K562 (cell line): ENCODE data around the gene DOCK4. TPM values are rescaled to one million over a fixed set of nuclear protein-coding genes. Genes with fewer than 3 reads are reported as not detected.

ENCODE experiments used
- BCOR ChIP-seq: fragments of 450-650 bp; IDR thresholded peaks from 2 replicates; pipeline ENCODE4 v1.6.1; 2016
- HMGN3 ChIP-seq: IDR thresholded peaks from 2 replicates; pipeline ENCODE4 v1.6.1; 2011; ENCODE audit warnings: borderline replicate concordance, low read depth, mild to moderate bottlenecking, mixed read lengths, low read length; ENCODE audit not compliant: insufficient read length; ENCODE audit errors: extremely low read depth
- MCM5 ChIP-seq: fragments of 450-650 bp; IDR thresholded peaks from 2 replicates; pipeline ENCODE4 v1.6.1; 2016; ENCODE audit warnings: low read depth
- NFATC3 ChIP-seq: fragments of 450-650 bp; IDR thresholded peaks from 2 replicates; pipeline ENCODE4 v1.6.1; 2017; ENCODE audit warnings: mild to moderate bottlenecking
- NUFIP1 ChIP-seq: fragments of 450-650 bp; IDR thresholded peaks from 2 replicates; pipeline ENCODE4 v1.6.1; 2018; ENCODE audit not compliant: partially characterized antibody
- POLR2AphosphoS2 ChIP-seq: IDR thresholded peaks from 2 replicates; pipeline ENCODE4 v1.6.1; 2012; ENCODE audit warnings: low read length, improper control_type of control experiment
- POLR2H ChIP-seq: IDR thresholded peaks from 2 replicates; pipeline ENCODE4 v1.6.1; 2016; ENCODE audit warnings: missing genetic modification characterization, low read depth, mild to moderate bottlenecking, control low read depth, missing compliant biosample characterization, moderate library complexity
- SMAD3 ChIP-seq: fragments of 450-650 bp; formaldehyde crosslinking; conservative IDR thresholded peaks from 2 replicates; pipeline ENCODE4 v1.4.0; 2020; ENCODE audit warnings: mild to moderate bottlenecking
- SMC3 ChIP-seq: conservative IDR thresholded peaks from 2 replicates; pipeline ENCODE4 v1.6.1; 2011; ENCODE audit warnings: low read depth, low read length, improper control_type of control experiment; ENCODE audit not compliant: insufficient read depth
- SRSF9 ChIP-seq: fragments of 200-400 bp; formaldehyde crosslinking; IDR thresholded peaks from 2 replicates; pipeline ENCODE4 v1.6.1; 2017; ENCODE audit warnings: low read depth, low read length, borderline replicate concordance
- TAL1 ChIP-seq: fragments of 450-650 bp; IDR thresholded peaks from 2 replicates; pipeline ENCODE4 v1.6.1; 2016; ENCODE audit warnings: mild to moderate bottlenecking
- TRIM28 ChIP-seq: fragments of 450-650 bp; IDR thresholded peaks from 2 replicates; pipeline ENCODE4 v1.6.1; 2017
- ZNF175 ChIP-seq: fragments of 200-800 bp; sonication (Bioruptor generic); IDR thresholded peaks from 2 replicates; pipeline ENCODE4 v1.6.1; 2016; ENCODE audit warnings: low read depth, mild to moderate bottlenecking, missing genetic modification characterization, missing compliant biosample characterization
- ZNF561 ChIP-seq: fragments of 450-650 bp; formaldehyde crosslinking; conservative IDR thresholded peaks from 2 replicates; pipeline ENCODE4 v1.4.0; 2020; ENCODE audit warnings: mild to moderate bottlenecking, moderate library complexity
- polyA plus RNA-seq, 8 experiments: library from polyadenylated mRNA; depleted of rRNA in 4 of 8; stranded (reverse) in 5 of 8; unstranded in 3 of 8; fragments of >200 nt; fragmentation: Nextera tagmentation in 2 of 8; fragmentation: Illumina TruSeq in 1 of 8; extraction: Ambion mirVana in 2 of 8; extraction: Trizol in 1 of 8; gene quantifications; 2 replicates each; pipeline versions ENCODE4 v1.2.1 to v1.2.3, GENCODE V29; 2011 to 2014; ENCODE audit warnings: inconsistent platforms in 1 of 8, missing spikeins in 1 of 8
- total RNA-seq, 7 experiments: library from RNA; depleted of rRNA in 6 of 7; stranded (reverse); fragments of >200 nt in 6 of 7; fragmentation: Illumina TruSeq in 2 of 7; extraction: Trizol in 2 of 7; gene quantifications; 2 replicates each; pipeline versions ENCODE4 v1.2.1 to v1.2.3, GENCODE V29; 2011 to 2021; ENCODE audit warnings: low replicate concordance in 1 of 7
- TF ChIP-seq, protein P1 (sequence below): fragments of 450-650 bp; IDR thresholded peaks from 2 replicates; pipeline ENCODE4 v1.6.1; 2016; ENCODE audit warnings: missing biosample characterization, missing genetic modification characterization
- TF ChIP-seq, protein P2 (sequence below): fragments of 250-450 bp; sonication (Bioruptor Pico); IDR thresholded peaks from 2 replicates; pipeline ENCODE4 v1.4.0; 2020
- TF ChIP-seq, protein P3 (sequence below), 2 experiments: fragments of 450-650 bp in 1 of 2; IDR thresholded peaks; 2 replicates each; pipeline ENCODE4 v1.6.1; 2011 to 2017; ENCODE audit warnings: low read depth in 2 of 2, antibody characterized with exemption in 1 of 2, borderline replicate concordance in 1 of 2, low read length in 1 of 2, mild to moderate bottlenecking in 1 of 2, mixed read lengths in 1 of 2; ENCODE audit not compliant: control insufficient read depth in 1 of 2
- TF ChIP-seq, protein P4 (sequence below): sonication (generic); formaldehyde crosslinking; IDR thresholded peaks from 2 replicates; pipeline ENCODE4 v1.8.0; 2023; ENCODE audit warnings: mild to moderate bottlenecking, missing genetic modification reagents

Gene DOCK4
- total and polyA plus RNA-seq, 9 of the 15 experiments (the other 6 are each of a cell fraction or from before 2014, with no cell fraction given) = 0.42 to 5.7 (median 2.3) TPM

DNA sequence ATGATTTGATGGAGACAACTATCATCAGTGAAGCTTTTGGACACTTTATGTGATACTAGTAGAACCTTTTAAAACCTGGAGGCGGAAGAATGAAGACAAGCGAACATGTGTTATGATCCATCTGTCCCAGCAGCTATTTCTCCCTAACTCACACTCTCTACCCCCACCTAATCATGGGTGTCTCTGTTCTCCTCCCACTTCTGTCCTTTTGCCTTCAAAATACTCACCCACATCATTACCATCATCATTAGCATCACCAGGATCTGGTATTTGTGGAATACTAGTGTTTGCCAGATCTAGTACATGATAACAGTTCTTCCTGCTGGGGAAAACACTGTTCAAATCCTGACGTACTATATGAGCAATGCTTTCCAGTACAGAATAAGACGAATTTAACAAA lies 287.7 kb downstream of the DOCK4 start (continued):
- no peak for TF ChIP-seq MCM5
- TF ChIP-seq, protein P1, sequence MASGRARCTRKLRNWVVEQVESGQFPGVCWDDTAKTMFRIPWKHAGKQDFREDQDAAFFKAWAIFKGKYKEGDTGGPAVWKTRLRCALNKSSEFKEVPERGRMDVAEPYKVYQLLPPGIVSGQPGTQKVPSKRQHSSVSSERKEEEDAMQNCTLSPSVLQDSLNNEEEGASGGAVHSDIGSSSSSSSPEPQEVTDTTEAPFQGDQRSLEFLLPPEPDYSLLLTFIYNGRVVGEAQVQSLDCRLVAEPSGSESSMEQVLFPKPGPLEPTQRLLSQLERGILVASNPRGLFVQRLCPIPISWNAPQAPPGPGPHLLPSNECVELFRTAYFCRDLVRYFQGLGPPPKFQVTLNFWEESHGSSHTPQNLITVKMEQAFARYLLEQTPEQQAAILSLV (tag) = no peak
- no peak for TF ChIP-seq ZNF175 (CRISPR knock-in tag)
- TF ChIP-seq HMGN3 = no peak
- TF ChIP-seq, protein P2, sequence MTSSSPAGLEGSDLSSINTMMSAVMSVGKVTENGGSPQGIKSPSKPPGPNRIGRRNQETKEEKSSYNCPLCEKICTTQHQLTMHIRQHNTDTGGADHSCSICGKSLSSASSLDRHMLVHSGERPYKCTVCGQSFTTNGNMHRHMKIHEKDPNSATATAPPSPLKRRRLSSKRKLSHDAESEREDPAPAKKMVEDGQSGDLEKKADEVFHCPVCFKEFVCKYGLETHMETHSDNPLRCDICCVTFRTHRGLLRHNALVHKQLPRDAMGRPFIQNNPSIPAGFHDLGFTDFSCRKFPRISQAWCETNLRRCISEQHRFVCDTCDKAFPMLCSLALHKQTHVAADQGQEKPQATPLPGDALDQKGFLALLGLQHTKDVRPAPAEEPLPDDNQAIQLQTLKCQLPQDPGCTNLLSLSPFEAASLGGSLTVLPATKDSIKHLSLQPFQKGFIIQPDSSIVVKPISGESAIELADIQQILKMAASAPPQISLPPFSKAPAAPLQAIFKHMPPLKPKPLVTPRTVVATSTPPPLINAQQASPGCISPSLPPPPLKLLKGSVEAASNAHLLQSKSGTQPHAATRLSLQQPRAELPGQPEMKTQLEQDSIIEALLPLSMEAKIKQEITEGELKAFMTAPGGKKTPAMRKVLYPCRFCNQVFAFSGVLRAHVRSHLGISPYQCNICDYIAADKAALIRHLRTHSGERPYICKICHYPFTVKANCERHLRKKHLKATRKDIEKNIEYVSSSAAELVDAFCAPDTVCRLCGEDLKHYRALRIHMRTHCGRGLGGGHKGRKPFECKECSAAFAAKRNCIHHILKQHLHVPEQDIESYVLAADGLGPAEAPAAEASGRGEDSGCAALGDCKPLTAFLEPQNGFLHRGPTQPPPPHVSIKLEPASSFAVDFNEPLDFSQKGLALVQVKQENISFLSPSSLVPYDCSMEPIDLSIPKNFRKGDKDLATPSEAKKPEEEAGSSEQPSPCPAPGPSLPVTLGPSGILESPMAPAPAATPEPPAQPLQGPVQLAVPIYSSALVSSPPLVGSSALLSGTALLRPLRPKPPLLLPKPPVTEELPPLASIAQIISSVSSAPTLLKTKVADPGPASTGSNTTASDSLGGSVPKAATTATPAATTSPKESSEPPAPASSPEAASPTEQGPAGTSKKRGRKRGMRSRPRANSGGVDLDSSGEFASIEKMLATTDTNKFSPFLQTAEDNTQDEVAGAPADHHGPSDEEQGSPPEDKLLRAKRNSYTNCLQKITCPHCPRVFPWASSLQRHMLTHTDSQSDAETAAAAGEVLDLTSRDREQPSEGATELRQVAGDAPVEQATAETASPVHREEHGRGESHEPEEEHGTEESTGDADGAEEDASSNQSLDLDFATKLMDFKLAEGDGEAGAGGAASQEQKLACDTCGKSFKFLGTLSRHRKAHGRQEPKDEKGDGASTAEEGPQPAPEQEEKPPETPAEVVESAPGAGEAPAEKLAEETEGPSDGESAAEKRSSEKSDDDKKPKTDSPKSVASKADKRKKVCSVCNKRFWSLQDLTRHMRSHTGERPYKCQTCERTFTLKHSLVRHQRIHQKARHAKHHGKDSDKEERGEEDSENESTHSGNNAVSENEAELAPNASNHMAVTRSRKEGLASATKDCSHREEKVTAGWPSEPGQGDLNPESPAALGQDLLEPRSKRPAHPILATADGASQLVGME (CRISPR knock-in tag) = no peak
- no peak for TF ChIP-seq NUFIP1
- TF ChIP-seq, protein P3, sequence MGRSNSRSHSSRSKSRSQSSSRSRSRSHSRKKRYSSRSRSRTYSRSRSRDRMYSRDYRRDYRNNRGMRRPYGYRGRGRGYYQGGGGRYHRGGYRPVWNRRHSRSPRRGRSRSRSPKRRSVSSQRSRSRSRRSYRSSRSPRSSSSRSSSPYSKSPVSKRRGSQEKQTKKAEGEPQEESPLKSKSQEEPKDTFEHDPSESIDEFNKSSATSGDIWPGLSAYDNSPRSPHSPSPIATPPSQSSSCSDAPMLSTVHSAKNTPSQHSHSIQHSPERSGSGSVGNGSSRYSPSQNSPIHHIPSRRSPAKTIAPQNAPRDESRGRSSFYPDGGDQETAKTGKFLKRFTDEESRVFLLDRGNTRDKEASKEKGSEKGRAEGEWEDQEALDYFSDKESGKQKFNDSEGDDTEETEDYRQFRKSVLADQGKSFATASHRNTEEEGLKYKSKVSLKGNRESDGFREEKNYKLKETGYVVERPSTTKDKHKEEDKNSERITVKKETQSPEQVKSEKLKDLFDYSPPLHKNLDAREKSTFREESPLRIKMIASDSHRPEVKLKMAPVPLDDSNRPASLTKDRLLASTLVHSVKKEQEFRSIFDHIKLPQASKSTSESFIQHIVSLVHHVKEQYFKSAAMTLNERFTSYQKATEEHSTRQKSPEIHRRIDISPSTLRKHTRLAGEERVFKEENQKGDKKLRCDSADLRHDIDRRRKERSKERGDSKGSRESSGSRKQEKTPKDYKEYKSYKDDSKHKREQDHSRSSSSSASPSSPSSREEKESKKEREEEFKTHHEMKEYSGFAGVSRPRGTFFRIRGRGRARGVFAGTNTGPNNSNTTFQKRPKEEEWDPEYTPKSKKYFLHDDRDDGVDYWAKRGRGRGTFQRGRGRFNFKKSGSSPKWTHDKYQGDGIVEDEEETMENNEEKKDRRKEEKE (IDR thresholded peaks at IDR 0.05; ENCODE audit: borderline replicate concordance in 1 of 2, control insufficient read depth in 1 of 2, low read depth in 2 of 2, low read length in 1 of 2) = no peak
- TF ChIP-seq BCOR = no peak
- no peak for TF ChIP-seq POLR2H (tag)
- TF ChIP-seq SMC3 = no peak
- TF ChIP-seq POLR2AphosphoS2 = no peak
- TF ChIP-seq TAL1 = no peak
- no peak for TF ChIP-seq ZNF561 (CRISPR knock-in tag)
- no peak for TF ChIP-seq TRIM28
- TF ChIP-seq, protein P4, sequence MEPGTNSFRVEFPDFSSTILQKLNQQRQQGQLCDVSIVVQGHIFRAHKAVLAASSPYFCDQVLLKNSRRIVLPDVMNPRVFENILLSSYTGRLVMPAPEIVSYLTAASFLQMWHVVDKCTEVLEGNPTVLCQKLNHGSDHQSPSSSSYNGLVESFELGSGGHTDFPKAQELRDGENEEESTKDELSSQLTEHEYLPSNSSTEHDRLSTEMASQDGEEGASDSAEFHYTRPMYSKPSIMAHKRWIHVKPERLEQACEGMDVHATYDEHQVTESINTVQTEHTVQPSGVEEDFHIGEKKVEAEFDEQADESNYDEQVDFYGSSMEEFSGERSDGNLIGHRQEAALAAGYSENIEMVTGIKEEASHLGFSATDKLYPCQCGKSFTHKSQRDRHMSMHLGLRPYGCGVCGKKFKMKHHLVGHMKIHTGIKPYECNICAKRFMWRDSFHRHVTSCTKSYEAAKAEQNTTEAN (CRISPR knock-in tag) = no peak
- TF ChIP-seq NFATC3 = no peak
- no peak for TF ChIP-seq SMAD3 (CRISPR knock-in tag)
- no peak for TF ChIP-seq SRSF9
